ENCODE measurements around the gene ITGB2.

ITGB2 gene

GRCh38 chr21:44874240-44874496 lies 46.5 kb downstream of the ITGB2 start:
- Histone ChIP-seq H3K27ac (ENCODE audit: low read depth, low read length) (no peak overlapping the region), H3K9ac (ENCODE audit: low read depth, low read length) (no peak overlapping the region; the same call in 1 of the 2 replicates), H3K9me3 (ENCODE audit: control insufficient read depth, insufficient read depth, low read length) (no peaks in the 10 kb centered on the region), H3K4me3 (ENCODE audit: low read depth, low read length) (peak overlapping the region; percentile 89), H3K4me1 (ENCODE audit: control insufficient read depth, insufficient read depth, low read length) (peaks cover 25% of the 10 kb centered on the region), H3K36me3 (ENCODE audit: control insufficient read depth, insufficient read depth, low read length) (no peaks in the 10 kb centered on the region), H3K27me3 (ENCODE audit: control insufficient read depth, insufficient read depth, low read length) (peaks cover 18% of the 10 kb centered on the region)

GRCh38 chr21:44873356-44874239 lies 47.1 kb downstream of the ITGB2 start, which contains the start of gene PTTG1IP:
TSS of gene PTTG1IP (minus strand) at chr21:44873690. CDS start at chr21:44873616, 74 bp downstream.
- Histone ChIP-seq H3K4me1 (ENCODE audit: control insufficient read depth, insufficient read depth, low read length) (peaks cover 27% of the 10 kb centered on the region), H3K9me3 (ENCODE audit: control insufficient read depth, insufficient read depth, low read length) (no peaks in the 10 kb centered on the region), H3K27me3 (ENCODE audit: control insufficient read depth, insufficient read depth, low read length) (peaks cover 18% of the 10 kb centered on the region), H3K27ac (ENCODE audit: low read depth, low read length) (peak within 1 kb of the TSS; percentile 72), H3K36me3 (ENCODE audit: control insufficient read depth, insufficient read depth, low read length) (no peaks in the 10 kb centered on the region), H3K4me3 (ENCODE audit: low read depth, low read length) (peak within 1 kb of the TSS; percentile 89), H3K9ac (ENCODE audit: low read depth, low read length) (peak within 1 kb of the TSS; percentile 48)

- Histone ChIP-seq H3K9ac (ENCODE audit: low read depth, low read length) (peak overlapping the region; percentile 48), H3K4me1 (ENCODE audit: control insufficient read depth, insufficient read depth, low read length) (peaks cover 34% of the 10 kb centered on the region), H3K27ac (ENCODE audit: low read depth, low read length) (peak overlapping the region; percentile 72), H3K27me3 (ENCODE audit: control insufficient read depth, insufficient read depth, low read length) (peaks cover 18% of the 10 kb centered on the region), H3K9me3 (ENCODE audit: control insufficient read depth, insufficient read depth, low read length) (no peaks in the 10 kb centered on the region), H3K36me3 (ENCODE audit: control insufficient read depth, insufficient read depth, low read length) (no peaks in the 10 kb centered on the region), H3K4me3 (ENCODE audit: low read depth, low read length) (peak overlapping the region; percentile 89)
These were observed 47.9 kb downstream of the ITGB2 start for GRCh38 chr21:44872649-44873355.

- H3K9ac ChIP-seq (ENCODE audit: low read depth, low read length): no peak overlapping the region
- H3K4me3 ChIP-seq (ENCODE audit: low read depth, low read length): peak overlapping the region; percentile 89
- peaks cover 18% of the 10 kb centered on the region for H3K27me3 ChIP-seq (ENCODE audit: control insufficient read depth, insufficient read depth, low read length)
- H3K9me3 ChIP-seq (ENCODE audit: control insufficient read depth, insufficient read depth, low read length): no peaks in the 10 kb centered on the region
- H3K36me3 ChIP-seq (ENCODE audit: control insufficient read depth, insufficient read depth, low read length): no peaks in the 10 kb centered on the region
- H3K4me1 ChIP-seq (ENCODE audit: control insufficient read depth, insufficient read depth, low read length): peaks cover 39% of the 10 kb centered on the region
- peak overlapping the region; percentile 23 for H3K27ac ChIP-seq (ENCODE audit: low read depth, low read length)
These were observed 48.4 kb downstream of the ITGB2 start for GRCh38 chr21:44872323-44872648.

- H3K9me3 ChIP-seq (ENCODE audit: control insufficient read depth, insufficient read depth, low read length): no peaks in the 10 kb centered on the region
- peaks cover 18% of the 10 kb centered on the region for H3K27me3 ChIP-seq (ENCODE audit: control insufficient read depth, insufficient read depth, low read length)
- no peaks in the 10 kb centered on the region for H3K36me3 ChIP-seq (ENCODE audit: control insufficient read depth, insufficient read depth, low read length)
- peak overlapping the region; percentile 96 for H3K27ac ChIP-seq (ENCODE audit: low read depth, low read length)
- peak overlapping the region; percentile 89 for H3K4me3 ChIP-seq (ENCODE audit: low read depth, low read length)
- H3K4me1 ChIP-seq (ENCODE audit: control insufficient read depth, insufficient read depth, low read length): peaks cover 44% of the 10 kb centered on the region
- no peak overlapping the region for H3K9ac ChIP-seq (ENCODE audit: low read depth, low read length)
These were observed 49.0 kb downstream of the ITGB2 start for GRCh38 chr21:44871576-44872269.

- no peak overlapping the region for H3K9ac ChIP-seq (ENCODE audit: low read depth, low read length)
- H3K9me3 ChIP-seq (ENCODE audit: control insufficient read depth, insufficient read depth, low read length): no peaks in the 10 kb centered on the region
- peaks cover 47% of the 10 kb centered on the region for H3K4me1 ChIP-seq (ENCODE audit: control insufficient read depth, insufficient read depth, low read length)
- no peak overlapping the region for H3K4me3 ChIP-seq (ENCODE audit: low read depth, low read length)
- peak overlapping the region; percentile 96 for H3K27ac ChIP-seq (ENCODE audit: low read depth, low read length)
- peaks cover 15% of the 10 kb centered on the region for H3K27me3 ChIP-seq (ENCODE audit: control insufficient read depth, insufficient read depth, low read length)
- H3K36me3 ChIP-seq (ENCODE audit: control insufficient read depth, insufficient read depth, low read length): no peaks in the 10 kb centered on the region
These were observed 49.8 kb downstream of the ITGB2 start for GRCh38 chr21:44870748-44871495.

GRCh38 chr21:44869781-44870747 lies 50.6 kb downstream of the ITGB2 start:
- Histone ChIP-seq H3K4me3 (ENCODE audit: low read depth, low read length) (no peak overlapping the region), H3K9me3 (ENCODE audit: control insufficient read depth, insufficient read depth, low read length) (no peaks in the 10 kb centered on the region), H3K9ac (ENCODE audit: low read depth, low read length) (no peak overlapping the region), H3K36me3 (ENCODE audit: control insufficient read depth, insufficient read depth, low read length) (peaks cover 4% of the 10 kb centered on the region), H3K27ac (ENCODE audit: low read depth, low read length) (peak overlapping the region; percentile 96), H3K4me1 (ENCODE audit: control insufficient read depth, insufficient read depth, low read length) (peaks cover 44% of the 10 kb centered on the region), H3K27me3 (ENCODE audit: control insufficient read depth, insufficient read depth, low read length) (peaks cover 6% of the 10 kb centered on the region)

GRCh38 chr21:44868707-44869106 lies 52.0 kb downstream of the ITGB2 start:
- peak overlapping the region; percentile 96 for H3K27ac ChIP-seq (ENCODE audit: low read depth, low read length)
- H3K36me3 ChIP-seq (ENCODE audit: control insufficient read depth, insufficient read depth, low read length): peaks cover 17% of the 10 kb centered on the region
- H3K9ac ChIP-seq (ENCODE audit: low read depth, low read length): no peak overlapping the region
- H3K9me3 ChIP-seq (ENCODE audit: control insufficient read depth, insufficient read depth, low read length): no peaks in the 10 kb centered on the region
- no peak overlapping the region for H3K4me3 ChIP-seq (ENCODE audit: low read depth, low read length)
- H3K27me3 ChIP-seq (ENCODE audit: control insufficient read depth, insufficient read depth, low read length): no peaks in the 10 kb centered on the region
- H3K4me1 ChIP-seq (ENCODE audit: control insufficient read depth, insufficient read depth, low read length): peaks cover 43% of the 10 kb centered on the region

GRCh38 chr21:44867999-44868700 lies 52.5 kb downstream of the ITGB2 start:
- no peaks in the 10 kb centered on the region for H3K9me3 ChIP-seq (ENCODE audit: control insufficient read depth, insufficient read depth, low read length)
- H3K9ac ChIP-seq (ENCODE audit: low read depth, low read length): no peak overlapping the region
- H3K36me3 ChIP-seq (ENCODE audit: control insufficient read depth, insufficient read depth, low read length): peaks cover 22% of the 10 kb centered on the region
- H3K4me3 ChIP-seq (ENCODE audit: low read depth, low read length): no peak overlapping the region
- H3K27ac ChIP-seq (ENCODE audit: low read depth, low read length): peak overlapping the region; percentile 40
- no peaks in the 10 kb centered on the region for H3K27me3 ChIP-seq (ENCODE audit: control insufficient read depth, insufficient read depth, low read length)
- H3K4me1 ChIP-seq (ENCODE audit: control insufficient read depth, insufficient read depth, low read length): peaks cover 43% of the 10 kb centered on the region
